NCI-H1930 (cell line): ENCODE results near the gene NPR3.
"Not testable (repeated sequence)": the region's sequence is repeated elsewhere in the genome, so short reads cannot be mapped to it uniquely, and the experiment has no call there.

Experiments
- DNase-seq, 2 experiments: peaks; one replicate each; lab custom pipeline; 2025; lab: John Stamatoyannopoulos, UW

The NPR3 gene

DNA sequence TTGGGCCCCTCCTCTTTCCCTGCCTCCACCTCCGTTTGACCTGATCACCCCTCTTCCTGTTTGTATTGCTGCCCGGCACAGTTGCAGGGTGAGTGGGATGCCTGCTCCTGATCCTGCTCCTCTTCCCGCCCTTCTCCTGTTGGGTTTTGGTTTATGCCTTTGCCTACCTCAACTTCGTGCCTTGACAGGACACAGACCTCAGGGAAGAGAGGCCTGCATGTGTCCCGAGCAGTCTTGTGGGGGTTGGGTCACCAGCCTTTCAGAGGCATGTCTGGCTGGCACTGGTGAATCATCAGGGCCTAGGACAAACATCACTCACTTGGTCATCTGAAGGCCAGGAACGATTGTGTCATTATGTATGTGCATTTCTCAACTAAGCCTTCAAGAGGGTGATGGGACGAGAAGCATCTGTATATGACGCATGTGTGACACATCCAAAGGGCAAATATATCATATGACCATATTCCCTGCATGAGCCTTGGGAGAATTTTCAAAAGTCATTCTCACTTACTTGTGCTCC, 56.9 kb downstream of the NPR3 start:
- no peak for DNase-seq

DNA sequence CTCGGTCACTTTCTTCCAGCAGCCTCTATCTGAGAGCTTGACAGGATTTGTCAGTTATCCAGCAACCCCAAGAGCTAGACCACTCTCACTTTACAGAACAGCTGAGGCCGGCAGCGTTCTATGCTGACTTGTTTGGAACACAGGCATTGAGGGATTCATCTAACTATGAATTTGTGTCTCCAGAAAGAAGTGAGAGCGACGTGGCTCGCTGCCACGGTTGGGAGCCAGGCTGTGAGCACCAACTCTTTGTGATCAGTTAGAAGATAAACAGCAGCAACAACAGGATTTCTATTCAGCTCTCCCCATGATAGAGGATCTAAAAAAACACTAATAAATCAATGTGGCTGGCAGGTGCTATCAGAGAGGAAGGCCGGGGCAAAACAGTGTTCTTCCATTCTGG, 58.6 kb downstream of the NPR3 start:
- DNase-seq, result no peak

DNA sequence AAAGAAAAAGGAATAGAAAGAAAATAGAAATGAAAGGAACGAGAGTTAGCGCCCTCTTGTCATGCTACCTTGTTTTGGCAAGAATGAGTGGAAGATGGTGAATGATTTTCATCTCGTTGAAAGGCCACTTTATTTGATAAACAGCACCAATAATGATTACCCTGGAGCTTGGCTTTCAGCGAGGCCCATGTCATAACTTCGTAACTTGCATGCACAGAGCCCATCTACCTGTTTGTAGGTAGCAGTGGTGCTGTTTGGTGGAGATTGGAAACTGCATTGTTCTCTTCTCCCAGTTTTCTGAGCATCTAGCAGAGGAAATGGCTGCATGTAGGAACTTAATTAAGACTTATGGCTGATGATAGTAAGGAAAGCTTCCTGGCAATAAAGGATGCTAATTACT, 59.3 kb downstream of the NPR3 start:
- no peak for DNase-seq

GRCh38 chr5:32771037-32771436, 59.9 kb downstream of the NPR3 start:
- DNase-seq, result no peak

GRCh38 chr5:32773944-32774343, 62.8 kb downstream of the NPR3 start:
- DNase-seq, result no peak

- DNase-seq, result no peak
Observed at GRCh38 chr5:32776200-32776599, 65.1 kb downstream of the NPR3 start.

- no peak for DNase-seq
Observed at GRCh38 chr5:32777222-32777621, 66.1 kb downstream of the NPR3 start.

- DNase-seq, result no peak
Observed at GRCh38 chr5:32777733-32778132, 66.6 kb downstream of the NPR3 start.

DNA sequence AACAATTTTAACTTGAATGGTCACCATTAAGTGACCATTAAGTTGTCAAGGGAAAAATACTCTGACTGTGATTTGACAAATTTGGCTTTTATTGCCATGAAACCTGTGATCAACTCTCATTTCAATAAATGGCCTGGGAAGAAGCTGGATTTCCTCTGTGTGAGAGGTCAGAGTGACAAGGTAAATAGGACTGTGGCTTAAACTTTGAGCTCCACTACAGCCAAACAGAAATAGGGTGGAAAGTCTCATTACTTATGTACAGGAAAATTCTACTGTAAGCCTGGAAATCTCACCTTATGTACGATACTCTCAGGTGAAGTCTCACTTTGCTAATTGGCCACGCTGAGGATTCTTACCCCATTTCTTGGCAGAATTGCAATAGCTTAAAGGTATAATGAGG, 67.3 kb downstream of the NPR3 start:
- no peak for DNase-seq

- DNase-seq, result no peak
Observed at GRCh38 chr5:32779754-32780415, 68.8 kb downstream of the NPR3 start.

GRCh38 chr5:32780508-32780919, 69.4 kb downstream of the NPR3 start:
- no peak for DNase-seq

DNA sequence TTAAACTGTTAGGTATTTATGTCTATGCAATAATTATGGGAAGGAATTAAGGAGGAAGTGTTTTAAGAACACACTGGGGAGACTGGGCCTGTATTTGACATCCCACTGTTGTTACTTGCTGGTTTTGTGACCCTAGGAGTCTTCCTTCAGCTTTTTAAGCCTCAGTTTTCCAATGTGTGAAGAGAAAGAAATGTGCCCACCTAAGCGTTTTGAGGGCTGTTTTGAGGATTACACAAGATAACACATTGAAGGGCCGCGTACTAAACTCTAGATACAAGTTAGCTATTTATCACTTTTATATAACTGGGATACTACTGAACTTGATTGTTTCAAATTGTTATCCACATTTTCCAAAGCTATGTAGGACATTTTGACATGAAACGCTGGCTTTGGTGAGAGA, 72.5 kb downstream of the NPR3 start:
- DNase-seq, result no peak

GRCh38 chr5:32785611-32786254, 74.6 kb downstream of the NPR3 start:
- DNase-seq, result no peak

- DNase-seq, result no peak
Observed at GRCh38 chr5:32786311-32786710, 75.2 kb downstream of the NPR3 start.

GRCh38 chr5:32790411-32790951, 79.4 kb downstream of the NPR3 start:
- no peak for DNase-seq

DNA sequence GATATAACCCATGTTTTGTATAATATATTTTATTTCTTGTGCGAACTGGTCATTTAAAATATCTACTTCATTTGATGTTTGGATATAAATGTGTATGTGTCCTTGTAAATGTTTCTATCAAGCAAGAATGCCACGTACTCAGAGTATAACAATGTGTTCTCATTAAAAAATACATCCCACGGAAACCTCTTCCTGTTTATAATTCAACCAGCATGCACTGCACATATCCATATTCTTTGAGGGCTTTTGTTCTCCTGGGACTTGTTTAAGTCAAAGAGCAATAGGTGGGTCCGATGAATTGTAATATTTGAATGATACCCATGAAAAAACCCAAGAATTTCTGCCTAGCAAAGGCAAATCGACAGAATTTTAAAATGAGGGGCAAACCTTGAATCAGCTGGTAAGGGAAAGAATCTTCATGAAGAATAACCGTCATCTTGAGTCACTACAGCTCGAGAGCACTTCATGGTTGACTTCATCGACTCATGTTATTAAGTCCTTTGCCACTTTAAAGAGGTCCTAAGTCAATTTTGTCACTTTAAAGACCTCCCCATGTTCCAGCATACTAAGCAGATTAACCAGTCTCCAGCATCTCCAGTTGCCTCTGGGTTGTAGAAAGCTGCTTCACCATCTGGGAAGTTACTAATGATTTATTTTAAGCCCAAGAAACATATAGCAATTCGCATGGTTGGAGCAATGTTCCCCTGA, 80.6 kb downstream of the NPR3 start:
- DNase-seq, result no peak

- no peak for DNase-seq
Observed at GRCh38 chr5:32794086-32794485, 83.0 kb downstream of the NPR3 start.

DNA sequence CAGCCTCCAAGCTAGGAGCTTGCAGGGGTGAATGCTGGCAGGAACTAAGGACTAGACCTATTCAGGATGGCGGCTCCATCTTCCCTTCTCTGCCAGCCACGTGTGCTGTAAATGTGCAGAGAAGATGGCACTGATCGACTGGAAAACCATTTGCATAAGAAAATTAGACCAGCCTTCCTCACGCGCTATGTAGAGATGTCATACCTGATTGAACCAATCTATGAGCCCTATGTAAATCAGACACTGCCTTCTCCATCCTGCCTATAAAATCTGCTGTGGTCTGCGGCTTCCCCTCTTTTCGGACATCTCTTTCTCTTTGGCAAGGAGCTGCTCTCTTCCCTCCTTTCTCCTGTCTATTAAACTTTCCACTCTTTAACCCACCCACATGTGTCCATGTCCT, 91.6 kb downstream of the NPR3 start:
- no peak for DNase-seq

DNA sequence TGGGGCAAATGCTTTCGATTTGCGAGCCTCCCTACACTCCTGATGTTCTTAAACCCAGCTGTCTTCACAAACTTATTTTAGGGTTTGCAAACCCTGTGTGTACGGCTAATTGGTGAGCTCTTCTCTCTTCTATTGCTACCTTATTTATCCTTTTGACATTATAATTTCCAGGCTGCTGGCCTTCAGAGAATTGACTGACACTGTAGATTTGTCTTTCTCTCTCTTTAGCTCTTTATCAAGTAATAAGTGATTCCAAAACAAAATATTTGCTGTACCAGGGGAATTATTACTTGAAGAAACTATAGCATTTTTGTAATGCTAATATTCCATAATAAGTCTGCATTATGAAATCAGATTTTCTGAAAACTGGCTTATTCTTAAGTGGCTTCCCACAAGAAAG, 92.5 kb downstream of the NPR3 start:
- no peak for DNase-seq

GRCh38 chr5:32805462-32805861, 94.3 kb downstream of the NPR3 start:
- DNase-seq, result not testable (repeated sequence)

DNA sequence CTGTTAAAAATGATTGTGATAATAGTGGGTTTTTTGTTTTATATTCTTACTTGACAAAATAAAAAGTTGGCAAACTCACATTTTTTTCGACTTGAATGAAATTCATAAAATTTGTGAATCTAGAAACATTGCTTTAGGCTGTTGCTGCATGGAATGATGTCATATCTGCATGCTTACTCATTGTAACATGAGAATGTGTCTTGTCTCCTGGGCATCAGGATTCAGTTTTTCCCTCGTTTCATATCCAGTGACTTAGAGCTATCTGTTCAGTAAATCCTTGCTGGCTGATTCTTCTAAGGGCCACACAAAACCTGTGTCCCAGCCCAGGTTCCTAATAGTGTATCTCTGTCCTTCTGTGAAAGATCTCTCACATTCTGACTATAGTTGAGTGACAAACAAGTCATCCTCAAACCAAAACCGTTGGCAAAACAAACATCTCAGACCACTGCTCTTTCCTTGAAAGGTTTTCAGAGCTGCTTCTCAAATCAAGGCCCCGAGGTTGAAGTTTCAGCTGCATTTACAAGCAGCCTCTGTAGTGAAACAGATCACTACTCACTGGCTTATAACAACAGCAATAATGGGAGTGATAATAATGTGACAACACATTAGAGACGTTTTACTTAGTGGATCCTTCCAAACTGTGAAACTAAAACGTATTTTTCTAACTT, 95.0 kb downstream of the NPR3 start:
- DNase-seq, result no peak

- DNase-seq, result no peak
Observed at GRCh38 chr5:32808783-32809182, 97.7 kb downstream of the NPR3 start.
